ENCODE measurements around the gene MRPL37. TPM values are rescaled to one million over a fixed set of nuclear protein-coding genes. Genes with fewer than 3 reads are reported as not detected.
A peak's percentile ranks its signal among the peaks of the same experiment; 100 is the strongest.

The MRPL37 gene
- total and polyA plus RNA-seq, 7 donors: 68.9 to 109 (median 100) TPM

DNA sequence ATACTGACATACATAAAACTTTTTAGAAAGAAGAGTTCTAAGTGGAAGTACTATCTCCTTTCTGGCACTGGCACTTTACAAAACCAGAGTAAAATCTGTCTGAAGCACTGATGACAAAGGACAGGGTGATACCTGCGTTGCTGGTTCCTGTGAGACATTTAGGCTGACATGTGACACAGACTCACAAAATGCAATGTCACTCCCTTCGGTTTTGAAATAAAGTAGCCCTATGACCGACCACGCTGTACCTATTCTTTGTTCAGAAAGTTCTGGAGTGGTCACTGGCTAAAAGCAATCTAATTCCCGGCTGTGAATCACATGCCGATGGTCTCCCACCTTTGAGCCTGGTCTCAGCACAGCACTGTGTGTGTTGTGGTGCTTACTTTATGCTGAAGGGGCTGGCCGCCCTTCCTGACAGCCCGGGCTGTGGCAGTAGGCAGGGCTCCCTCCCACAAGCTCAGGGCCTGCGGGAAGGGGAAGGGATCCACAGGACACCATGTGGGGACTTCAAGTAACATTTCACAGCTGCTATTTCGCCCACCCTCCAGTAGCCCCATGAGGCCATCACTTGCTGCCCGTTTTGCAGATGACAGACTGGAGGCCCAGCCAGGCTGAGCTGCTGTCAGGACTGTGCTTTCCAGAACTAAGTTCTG, 48.0 kb downstream of the MRPL37 start:
- DNase-seq: peak in 1 of 2 donors; percentile 48
- TF ChIP-seq, protein P1, sequence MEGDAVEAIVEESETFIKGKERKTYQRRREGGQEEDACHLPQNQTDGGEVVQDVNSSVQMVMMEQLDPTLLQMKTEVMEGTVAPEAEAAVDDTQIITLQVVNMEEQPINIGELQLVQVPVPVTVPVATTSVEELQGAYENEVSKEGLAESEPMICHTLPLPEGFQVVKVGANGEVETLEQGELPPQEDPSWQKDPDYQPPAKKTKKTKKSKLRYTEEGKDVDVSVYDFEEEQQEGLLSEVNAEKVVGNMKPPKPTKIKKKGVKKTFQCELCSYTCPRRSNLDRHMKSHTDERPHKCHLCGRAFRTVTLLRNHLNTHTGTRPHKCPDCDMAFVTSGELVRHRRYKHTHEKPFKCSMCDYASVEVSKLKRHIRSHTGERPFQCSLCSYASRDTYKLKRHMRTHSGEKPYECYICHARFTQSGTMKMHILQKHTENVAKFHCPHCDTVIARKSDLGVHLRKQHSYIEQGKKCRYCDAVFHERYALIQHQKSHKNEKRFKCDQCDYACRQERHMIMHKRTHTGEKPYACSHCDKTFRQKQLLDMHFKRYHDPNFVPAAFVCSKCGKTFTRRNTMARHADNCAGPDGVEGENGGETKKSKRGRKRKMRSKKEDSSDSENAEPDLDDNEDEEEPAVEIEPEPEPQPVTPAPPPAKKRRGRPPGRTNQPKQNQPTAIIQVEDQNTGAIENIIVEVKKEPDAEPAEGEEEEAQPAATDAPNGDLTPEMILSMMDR (IDR thresholded peaks at IDR 0.05): no peak
- WGBS, 3 donors: 84 to 89% (median 85%) methylated on average over 11 of the region's 11 CpGs
- Histone ChIP-seq H3K36me3 (ENCODE audit: insufficient read depth in 1 of 2, low read depth in 1 of 2) (peaks cover 0 to 52% of the 10 kb centered on the region in 2 donors), H3K4me3 (no peak overlapping the region), H3K27ac (peak overlapping the region; percentile 41), H3K4me1 (peaks cover 4% of the 10 kb centered on the region), H3K9me3 (no peaks in the 10 kb centered on the region), H3K27me3 (ENCODE audit: insufficient read depth in 3 of 3, low read length in 2 of 3) (no peaks in the 10 kb centered on the region)
- intact Hi-C loops (cut with DNase I): no loop called here
- ATAC-seq: peak; percentile 28 to 46 (median 38)

DNA sequence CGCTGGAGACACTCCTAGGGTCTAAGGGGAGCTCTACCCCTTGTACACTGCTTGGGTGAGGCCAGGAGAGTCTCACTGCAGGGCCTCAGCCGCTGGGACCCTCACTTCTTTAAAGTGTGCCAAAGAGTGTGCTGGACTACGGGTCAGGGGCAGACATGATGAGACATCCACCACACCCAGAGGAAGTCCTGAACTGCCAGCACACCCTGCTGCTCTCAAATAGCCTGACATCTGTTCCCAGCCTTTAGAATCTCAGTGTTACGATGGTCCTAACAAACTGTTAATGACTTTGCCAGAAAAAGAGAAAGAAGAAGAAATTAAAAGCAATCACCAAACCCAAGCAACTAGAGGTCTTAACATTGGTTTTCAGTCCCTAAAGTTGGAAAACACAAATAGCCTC, 49.0 kb downstream of the MRPL37 start:
- DNase-seq: no peak
- peak in 2 of 4 donors; percentile 15 to 62 for ATAC-seq
- Histone ChIP-seq H3K27me3 (ENCODE audit: insufficient read depth in 3 of 3, low read length in 2 of 3) (no peaks in the 10 kb centered on the region), H3K4me3 (no peak overlapping the region), H3K4me1 (peaks cover 4% of the 10 kb centered on the region), H3K36me3 (ENCODE audit: insufficient read depth in 1 of 2, low read depth in 1 of 2) (peaks cover 0 to 44% of the 10 kb centered on the region in 2 donors), H3K9me3 (no peaks in the 10 kb centered on the region), H3K27ac (peak overlapping the region; percentile 41)
- intact Hi-C loops (cut with DNase I): no loop called here
- TF ChIP-seq, protein P1 (IDR thresholded peaks at IDR 0.05): no peak
- WGBS, 3 donors: 54 to 62% (median 61%) methylated on average over 4 of the region's 4 CpGs

DNA sequence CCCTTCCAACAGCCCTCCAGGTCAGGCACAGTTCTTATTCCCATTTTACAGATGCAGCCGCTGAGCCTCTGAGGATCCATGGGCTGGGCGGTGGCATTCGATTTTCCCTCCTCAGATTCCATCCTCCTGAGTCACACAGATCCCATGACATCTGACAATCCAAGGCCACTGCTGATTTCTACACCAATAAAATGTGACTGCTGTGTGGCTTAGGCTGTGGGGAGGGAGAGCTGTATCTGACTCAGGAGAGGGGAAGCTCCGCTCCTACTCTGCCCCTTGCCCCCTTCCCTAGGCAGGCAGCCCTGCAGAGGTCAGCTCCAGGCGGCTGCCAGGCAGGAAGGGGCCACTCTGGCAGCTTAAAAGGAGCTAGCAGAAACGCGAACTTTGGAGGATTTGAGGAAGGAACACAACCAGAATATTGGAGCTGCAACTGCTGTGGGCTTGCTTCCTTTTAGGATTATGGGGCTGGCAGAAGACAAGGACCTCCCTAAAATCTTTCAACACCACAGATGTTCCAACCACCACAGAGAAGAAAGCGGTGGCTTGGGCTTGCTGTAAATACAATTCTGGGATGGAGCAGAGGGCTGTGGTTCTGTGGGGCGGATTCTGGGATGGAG, 50.0 kb downstream of the MRPL37 start:
- Histone ChIP-seq H3K27ac (peak overlapping the region; percentile 10), H3K4me1 (peaks cover 4% of the 10 kb centered on the region), H3K9me3 (no peaks in the 10 kb centered on the region), H3K4me3 (no peak overlapping the region), H3K36me3 (ENCODE audit: insufficient read depth in 1 of 2, low read depth in 1 of 2) (peaks cover 0 to 41% of the 10 kb centered on the region in 2 donors), H3K27me3 (ENCODE audit: insufficient read depth in 3 of 3, low read length in 2 of 3) (no peaks in the 10 kb centered on the region)
- intact Hi-C loops (cut with DNase I): no loop called here
- WGBS, 3 donors: 52 to 60% (median 59%) methylated on average over 9 of the region's 9 CpGs
- DNase-seq: peak in 1 of 2 donors; percentile 58
- peak; percentile 62 to 71 (median 64) for ATAC-seq
- TF ChIP-seq, protein P1 (IDR thresholded peaks at IDR 0.05): no peak

DNA sequence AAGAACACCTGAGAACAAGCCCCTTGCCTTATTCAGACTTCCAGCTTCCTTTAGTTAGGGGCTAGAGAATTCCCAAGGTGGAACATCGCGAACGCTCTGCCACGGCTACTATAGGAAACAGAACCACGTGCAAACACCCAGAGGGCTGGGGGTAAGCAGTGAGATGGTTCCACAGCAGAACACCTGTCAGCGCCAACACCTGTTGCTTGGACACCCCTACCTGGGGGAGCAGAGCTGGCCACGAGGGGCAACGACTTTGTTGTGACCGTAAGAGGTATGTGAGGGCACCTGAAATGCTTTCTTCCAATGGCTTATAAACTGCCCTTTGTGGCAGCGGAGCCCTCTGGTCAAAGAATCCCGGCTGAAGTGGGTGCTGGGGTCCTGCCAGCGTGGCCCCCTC, 50.7 kb downstream of the MRPL37 start:
- intact Hi-C loops (cut with DNase I): no loop called here
- WGBS, 3 donors: 79 to 86% (median 82%) methylated on average over 12 of the region's 12 CpGs
- TF ChIP-seq, protein P1 (IDR thresholded peaks at IDR 0.05): no peak
- H3K9me3 ChIP-seq: no peaks in the 10 kb centered on the region
- peaks cover 0 to 40% of the 10 kb centered on the region in 2 donors for H3K36me3 ChIP-seq (ENCODE audit: insufficient read depth in 1 of 2, low read depth in 1 of 2)
- no peak overlapping the region for H3K27ac ChIP-seq
- H3K27me3 ChIP-seq (ENCODE audit: insufficient read depth in 3 of 3, low read length in 2 of 3): no peaks in the 10 kb centered on the region
- DNase-seq (peak in 1 of 2 donors; percentile 47), ATAC-seq (no peak)
- H3K4me1 ChIP-seq: peaks cover 4% of the 10 kb centered on the region
- no peak overlapping the region for H3K4me3 ChIP-seq

All from psoas muscle (tissue), 8 donors.